GM12892 (cell line): Measurements from ENCODE around the gene POM121L2.

Source experiments
- POLR2A ChIP-seq: IDR thresholded peaks from 2 replicates; pipeline ENCODE4 v1.6.1; 2011; ENCODE audit warnings: low read depth, low read length, control low read depth
- POLR2AphosphoS5 ChIP-seq: IDR thresholded peaks from 2 replicates; pipeline ENCODE4 v1.6.1; 2011; ENCODE audit warnings: low read depth, low read length, control low read depth

DNA sequence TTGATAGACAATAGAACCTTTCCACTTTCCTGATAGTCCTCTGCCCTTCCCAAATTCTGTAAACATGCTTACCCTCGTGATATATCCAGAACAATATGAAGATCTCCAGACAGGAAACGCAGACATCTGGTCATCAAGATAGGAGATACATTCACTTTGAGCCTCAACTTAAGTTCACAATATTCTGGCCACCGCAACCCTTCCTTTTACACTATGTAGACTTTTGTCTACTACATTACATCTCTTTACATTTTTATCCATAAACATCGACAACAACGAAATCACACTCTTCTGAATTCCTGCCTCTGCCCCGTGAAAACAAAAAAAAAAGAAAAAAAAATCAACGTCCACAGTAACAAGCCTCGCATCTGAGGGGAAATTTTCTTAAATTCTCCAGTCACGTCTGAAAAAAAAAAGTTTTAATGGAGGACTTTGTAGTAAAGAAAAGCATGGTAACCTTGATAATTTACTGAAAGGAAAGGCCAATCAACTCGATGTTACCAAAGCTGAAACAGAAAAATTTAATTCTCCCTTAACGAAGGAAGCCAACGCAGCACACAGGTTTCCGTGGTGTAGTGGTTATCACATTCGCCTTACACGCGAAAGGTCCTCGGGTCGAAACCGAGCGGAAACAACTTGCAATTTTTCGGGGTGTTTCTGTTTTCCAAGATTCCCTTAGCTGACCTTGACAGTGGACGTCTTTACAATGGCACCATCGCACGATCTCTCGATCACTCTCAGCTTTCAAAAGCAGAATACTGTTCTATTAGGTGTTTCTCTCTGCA lies 21.8 kb downstream of the POM121L2 start:
- TF ChIP-seq POLR2AphosphoS5 (no peak), POLR2A (no peak)
